Amniotic stem cell (primary cell): ENCODE results near the gene CATSPERE.
"Not testable (repeated sequence)": the region's sequence is repeated elsewhere in the genome, so short reads cannot be mapped to it uniquely, and the experiment has no call there.

ENCODE experiments used
- DNase-seq: peaks from one replicate; lab custom pipeline; 2025; lab: John Stamatoyannopoulos, UW

The CATSPERE gene

GRCh38 chr1:244664353-244664752 lies 203.3 kb downstream of the CATSPERE start:
- DNase-seq = no peak

DNA sequence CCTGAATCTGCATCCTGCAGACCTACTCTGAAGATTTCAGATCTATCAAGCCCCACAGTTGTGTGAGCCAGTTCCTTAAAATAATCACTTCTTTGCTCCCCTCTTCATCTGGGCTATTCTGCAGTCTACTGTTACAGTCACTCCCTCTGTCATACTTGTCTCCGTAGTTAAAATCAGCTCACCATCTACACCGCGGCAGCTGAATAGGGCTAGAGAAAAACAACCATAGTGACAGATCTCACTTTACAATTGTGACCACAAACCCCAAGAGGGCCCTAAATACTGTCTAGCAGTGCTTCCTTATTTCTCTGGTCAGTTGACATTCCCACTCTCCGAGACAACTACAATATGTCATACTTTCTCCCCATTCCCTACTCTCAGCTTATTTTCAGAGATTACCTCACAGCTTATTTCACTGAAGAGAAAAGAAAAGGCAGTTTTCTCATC lies 204.7 kb downstream of the CATSPERE start:
- no peak for DNase-seq

GRCh38 chr1:244666672-244667418 lies 205.8 kb downstream of the CATSPERE start:
- DNase-seq = not testable (repeated sequence)

DNA sequence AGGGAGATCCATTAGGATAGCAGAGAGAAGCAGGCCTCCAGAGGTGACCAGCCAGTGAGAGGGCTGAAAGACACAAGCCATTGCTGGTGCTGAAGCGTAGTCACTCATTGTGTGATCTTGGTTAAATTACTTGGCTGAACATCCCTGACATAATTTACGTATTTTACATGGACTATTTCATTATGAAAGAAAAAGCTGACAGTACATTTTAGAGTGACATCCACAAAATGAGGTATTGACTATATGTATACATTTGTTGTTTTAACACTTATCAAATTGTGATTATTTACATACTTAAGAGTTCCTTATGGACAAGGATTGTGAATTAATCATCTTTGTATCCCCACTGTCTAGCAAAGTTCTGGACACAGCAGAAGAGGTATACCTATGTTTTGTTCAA lies 206.7 kb downstream of the CATSPERE start:
- DNase-seq = no peak

DNA sequence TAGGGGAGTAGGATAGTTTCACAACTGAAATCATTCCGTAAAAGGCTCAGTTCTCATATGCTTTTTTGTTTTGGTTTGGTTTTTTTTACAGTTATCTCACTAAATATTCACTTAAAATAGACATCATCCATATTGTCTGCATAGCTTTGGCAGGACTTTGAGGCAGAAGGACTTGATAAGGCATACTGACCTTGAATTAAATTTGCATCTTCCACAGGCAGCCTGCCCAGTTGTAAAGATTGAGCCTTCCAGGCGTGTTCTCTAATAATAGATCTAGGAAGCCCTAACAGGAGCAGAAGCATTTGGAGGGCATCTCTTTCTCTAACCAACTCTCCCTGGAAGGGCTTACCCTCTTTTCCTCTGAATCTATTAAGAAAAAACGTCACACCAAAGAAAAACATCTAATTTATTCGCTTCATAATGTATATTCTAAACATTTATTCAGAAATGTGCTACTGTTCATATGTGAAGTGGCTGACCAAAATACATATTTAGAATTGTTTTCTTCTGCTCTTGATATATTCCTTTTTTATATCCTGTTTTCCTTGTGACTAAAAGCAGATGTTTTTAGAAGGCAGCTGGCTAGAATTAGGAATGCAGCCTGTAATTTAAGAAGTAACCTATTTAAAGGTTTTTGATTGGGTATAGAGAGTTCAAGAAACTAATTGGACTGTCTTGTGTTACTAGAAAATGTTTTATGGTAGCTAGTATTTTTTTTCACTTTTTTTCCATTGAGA lies 212.0 kb downstream of the CATSPERE start:
- no peak for DNase-seq

GRCh38 chr1:244674446-244674845 lies 213.4 kb downstream of the CATSPERE start:
- DNase-seq = no peak

DNA sequence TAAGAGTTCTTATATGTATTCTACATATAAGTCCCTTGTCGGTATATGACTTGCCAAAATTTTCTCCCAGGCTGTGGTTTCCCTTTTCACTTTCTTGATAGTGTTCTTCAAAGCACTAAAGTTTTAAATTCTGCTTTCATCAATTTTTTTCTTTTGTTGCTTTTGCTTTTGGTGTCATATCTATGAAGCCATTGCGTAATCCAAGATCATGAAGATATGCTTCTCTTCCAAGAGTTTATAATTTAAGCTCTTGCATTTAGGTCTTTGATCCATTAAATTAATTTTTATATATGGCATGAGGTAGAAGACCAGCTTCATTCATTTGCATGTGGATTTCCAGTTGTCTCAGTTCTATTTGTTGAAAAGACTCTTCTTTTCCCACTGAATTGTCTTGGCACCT lies 214.1 kb downstream of the CATSPERE start:
- no peak for DNase-seq

DNA sequence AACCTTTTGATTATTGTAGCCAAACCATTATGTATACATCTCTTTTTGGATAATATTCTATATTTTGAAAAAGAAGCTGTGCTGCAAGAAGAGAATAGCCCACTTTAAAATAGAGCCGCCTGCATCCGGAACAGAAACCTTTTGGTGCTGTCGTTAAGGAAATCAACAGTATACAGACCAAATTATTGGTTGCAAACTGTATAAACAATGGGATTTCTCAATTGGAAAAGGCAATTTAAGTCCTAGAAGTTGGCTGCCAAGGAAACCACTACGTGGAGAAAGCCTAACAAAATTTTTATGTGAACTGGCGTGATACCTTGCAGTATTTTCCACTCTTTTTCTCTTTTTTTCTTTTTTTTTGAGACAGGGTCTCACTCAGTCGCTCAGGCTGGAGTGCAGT lies 217.6 kb downstream of the CATSPERE start:
- no peak for DNase-seq

GRCh38 chr1:244680667-244681066 lies 219.6 kb downstream of the CATSPERE start:
- DNase-seq = no peak

DNA sequence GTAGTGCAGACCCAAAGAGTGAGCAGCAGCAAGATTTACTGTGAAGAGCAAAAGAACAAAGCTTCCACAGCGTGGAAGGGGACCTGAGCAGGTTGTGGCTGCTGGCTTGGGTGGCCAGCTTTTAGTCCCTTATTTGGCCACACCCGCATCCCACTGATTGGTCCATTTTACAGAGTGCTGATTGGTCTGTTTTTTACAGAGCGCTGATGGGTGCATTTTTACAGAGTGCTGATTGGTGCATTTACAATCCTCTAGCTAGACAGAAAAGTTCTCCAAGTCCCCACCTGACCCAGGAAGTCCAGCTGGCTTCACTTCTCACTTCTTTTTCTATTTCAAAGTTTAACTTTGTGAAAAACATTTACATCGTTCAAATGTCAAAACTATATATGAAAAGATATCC lies 221.0 kb downstream of the CATSPERE start:
- DNase-seq = not testable (repeated sequence)
